HCT116 (cell line): ENCODE results near the gene ARHGEF16. TPM values are rescaled to one million over a fixed set of nuclear protein-coding genes. Genes with fewer than 3 reads are reported as not detected.

Source experiments
- ATAC-seq: fragments of 200-7000 bp; cut with Tn5 transposase; 2 replicates; pipeline ENCODE4 v1.9.1; 2020; ENCODE audit warnings: mild to moderate bottlenecking, moderate library complexity
- BruUV-seq: library from RNA; stranded (reverse); fragments of 400-500 nt; replicated peaks from 2 replicates; lab custom pipeline; 2021; lab: Mats Ljungman, UMichigan
- CTCF ChIA-PET: fragments of 300-600 bp; sonication (Branson Sonifier 250); formaldehyde crosslinking; loops from one replicate; lab custom pipeline; 2021; ENCODE audit warnings: antibody characterized with exemption; lab: Charles Lee
- POLR2A ChIA-PET: fragments of 300-600, 350-600 bp; sonication (Branson Sonifier 250); formaldehyde crosslinking; loops from one replicate; lab custom pipeline; 2021; ENCODE audit warnings: antibody characterized with exemption; lab: Charles Lee
- RAD21 ChIA-PET, 2 experiments: fragments of 300-600 bp; sonication (Branson Sonifier 250); formaldehyde crosslinking; loops; one replicate each; lab custom pipeline; 2023; ENCODE audit warnings: low total read pairs in 2 of 2; ENCODE audit not compliant: uncharacterized antibody in 2 of 2, unreplicated experiment in 2 of 2, low non-redundant PET in 1 of 2; lab: Charles Lee
- DNase-seq: peaks from one replicate; pipeline ENCODE4 v3.0.0-alpha.2; 2010; ENCODE audit warnings: low read depth, low spot score
- H2AFZ ChIP-seq: fragments of 200-600 bp; shearing (Covaris generic), sonication (generic); 2 replicates; pipeline ENCODE4 v1.6.1; 2017; ENCODE audit warnings: low read depth, mixed run types, mixed read lengths, antibody characterized with exemption, low read length; ENCODE audit not compliant: poor library complexity, severe bottlenecking
- H3K27ac ChIP-seq: 2 replicates; pipeline ENCODE4 v1.5.1; 2012; ENCODE audit warnings: low read depth, low read length
- H3K27me3 ChIP-seq: fragments of 200-600 bp; sonication (generic); 2 replicates; pipeline ENCODE4 v1.6.1; 2016; ENCODE audit warnings: mixed run types, low read length, mixed read lengths; ENCODE audit not compliant: insufficient read depth
- H3K36me3 ChIP-seq, 2 experiments: fragments of 200-500 bp in 1 of 2; fragments of 200-600 bp in 1 of 2; sonication (Bioruptor generic) in 1 of 2; sonication (generic) in 1 of 2; 2 replicates each; pipeline versions ENCODE4 v1.5.1 to v1.6.1; 2014 to 2016; ENCODE audit warnings: low read length in 2 of 2, inconsistent platforms in 1 of 2, mixed read lengths in 1 of 2, mixed run types in 1 of 2; ENCODE audit not compliant: insufficient read depth in 2 of 2, control insufficient read depth in 1 of 2
- H3K4me1 ChIP-seq, 2 experiments: fragments of 200-600 bp in 1 of 2; sonication (generic) in 1 of 2; 2 replicates each; pipeline versions ENCODE4 v1.5.1 to v1.6.1; 2012 to 2017; ENCODE audit warnings: low read length in 2 of 2, inconsistent platforms in 1 of 2, mild to moderate bottlenecking in 1 of 2, mixed read lengths in 1 of 2, mixed run types in 1 of 2, moderate library complexity in 1 of 2; ENCODE audit not compliant: insufficient read depth in 2 of 2, control insufficient read depth in 1 of 2
- H3K4me2 ChIP-seq: fragments of 200-600 bp; sonication (generic); 2 replicates; pipeline ENCODE4 v1.6.1; 2017; ENCODE audit warnings: mixed run types, low read length, mixed read lengths
- H3K4me3 ChIP-seq, 2 experiments: fragments of 200-600 bp in 1 of 2; sonication (generic) in 1 of 2; replicated peaks in 1 of 2; 2 replicates each; pipeline ENCODE4 v1.5.1; 2011 to 2016; ENCODE audit warnings: low read length in 2 of 2, control low read depth in 1 of 2, low read depth in 1 of 2, mild to moderate bottlenecking in 1 of 2, mixed read lengths in 1 of 2, mixed run types in 1 of 2
- H3K79me2 ChIP-seq: fragments of 200-600 bp; sonication (generic); 2 replicates; pipeline ENCODE4 v1.6.1; 2017; ENCODE audit warnings: mild to moderate bottlenecking, mixed run types, low read length, moderate library complexity, mixed read lengths; ENCODE audit not compliant: insufficient read depth
- H3K9ac ChIP-seq: fragments of 200-600 bp; sonication (generic); 2 replicates; pipeline ENCODE4 v1.6.1; 2016; ENCODE audit warnings: low read length, mixed read lengths
- H3K9me2 ChIP-seq: fragments of 200-600 bp; sonication (generic), shearing (Covaris generic); 2 replicates; pipeline ENCODE4 v1.6.1; 2017; ENCODE audit warnings: mixed run types, mild to moderate bottlenecking, moderate library complexity; ENCODE audit not compliant: insufficient read depth
- H3K9me3 ChIP-seq, 2 experiments: fragments of 200-500 bp in 1 of 2; fragments of 200-600 bp in 1 of 2; sonication (Bioruptor generic) in 1 of 2; sonication (generic) in 1 of 2; 2 replicates each; pipeline ENCODE4 v1.6.1; 2014 to 2017; ENCODE audit warnings: low read length in 2 of 2, mixed read lengths in 2 of 2, inconsistent platforms in 1 of 2, low read depth in 1 of 2, mild to moderate bottlenecking in 1 of 2, mixed run types in 1 of 2, moderate library complexity in 1 of 2; ENCODE audit not compliant: control insufficient read depth in 1 of 2, insufficient read depth in 1 of 2
- H4K20me1 ChIP-seq: fragments of 200-600 bp; sonication (generic), shearing (Covaris generic); 2 replicates; pipeline ENCODE4 v1.6.1; 2017; ENCODE audit warnings: mixed run types, mild to moderate bottlenecking, moderate library complexity; ENCODE audit not compliant: insufficient read depth
- CEBPB ChIP-seq: IDR thresholded peaks from 2 replicates; pipeline ENCODE4 v1.6.1; 2012; ENCODE audit warnings: low read depth
- EGR1 ChIP-seq: IDR thresholded peaks from 2 replicates; pipeline ENCODE4 v1.6.1; 2012; ENCODE audit warnings: low read depth
- ELF1 ChIP-seq: IDR thresholded peaks from 2 replicates; pipeline ENCODE4 v1.6.1; 2012; ENCODE audit warnings: low read depth, borderline replicate concordance
- EZH2phosphoT487 ChIP-seq: fragments of 200-600 bp; IDR thresholded peaks from 2 replicates; pipeline ENCODE4 v1.6.1; 2018; ENCODE audit warnings: antibody characterized with exemption, borderline replicate concordance
- POLR2AphosphoS5 ChIP-seq: IDR thresholded peaks from 2 replicates; pipeline ENCODE4 v1.6.1; 2011; ENCODE audit warnings: mild to moderate bottlenecking, low read depth, low read length, moderate library complexity
- RAD21 ChIP-seq: IDR thresholded peaks from 2 replicates; pipeline ENCODE4 v1.6.1; 2012; ENCODE audit warnings: low read depth, mild to moderate bottlenecking
- SP1 ChIP-seq: IDR thresholded peaks from 2 replicates; pipeline ENCODE4 v1.6.1; 2012; ENCODE audit warnings: low read depth
- TCF7L2 ChIP-seq: IDR thresholded peaks from 2 replicates; pipeline ENCODE4 v1.7.0; 2011; ENCODE audit warnings: borderline replicate concordance, inconsistent platforms; ENCODE audit not compliant: insufficient read depth, insufficient read length; ENCODE audit errors: extremely low read depth
- intact Hi-C: fragments of 100-400 bp; cut with micrococcal nuclease; formaldehyde crosslinking; loops from 2 replicates; pipeline ENCODE4 v1.10.0; 2022
- total RNA-seq: library from RNA; stranded (reverse); gene quantifications from one replicate; pipeline ENCODE4 v1.2.1, GENCODE V29; 2021; ENCODE audit not compliant: unreplicated experiment
- TF ChIP-seq, protein P1 (sequence below): IDR thresholded peaks from 2 replicates; pipeline ENCODE4 v1.6.1; 2012; ENCODE audit warnings: low read depth
- TF ChIP-seq, protein P2 (sequence below), 3 experiments: fragments of 200-600 bp in 1 of 3; sonication (generic) in 1 of 3; IDR thresholded peaks in 2 of 3; conservative IDR thresholded peaks in 1 of 3; 2 replicates each; pipeline ENCODE4 v1.5.1; 2012 to 2017; ENCODE audit warnings: low read depth in 2 of 3, low read length in 2 of 3, antibody characterized with exemption in 1 of 3, borderline replicate concordance in 1 of 3, control low read depth in 1 of 3, mild to moderate bottlenecking in 1 of 3, mixed read lengths in 1 of 3, mixed run types in 1 of 3, moderate library complexity in 1 of 3; ENCODE audit not compliant: insufficient read depth in 1 of 3
- TF ChIP-seq, protein P3 (sequence below): IDR thresholded peaks from 2 replicates; pipeline ENCODE4 v1.6.1; 2012

Gene ARHGEF16
- total RNA-seq, 1 experiment from 2014 or later = 37.4 TPM

DNA sequence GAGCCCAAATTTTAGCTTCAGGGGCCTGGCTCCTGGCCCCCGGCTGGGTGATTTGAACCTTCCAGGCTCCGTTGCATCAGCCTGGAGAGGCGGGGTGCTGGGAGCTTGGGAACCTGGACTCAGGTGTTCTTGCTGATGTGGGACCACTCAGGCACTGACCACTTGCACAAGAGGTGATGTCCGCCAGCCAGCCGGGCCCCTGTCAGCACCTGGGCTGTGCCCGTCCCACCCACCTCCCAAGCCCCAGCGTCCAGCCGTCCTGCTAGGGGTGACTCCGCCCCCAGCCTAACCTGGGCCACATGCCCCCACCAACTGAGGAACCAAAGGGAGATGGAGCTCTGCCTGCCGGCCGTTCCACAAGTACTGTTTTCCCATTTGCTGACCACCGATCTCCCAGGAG lies 47.4 kb upstream of the ARHGEF16 start:
- POLR2A ChIA-PET = no interaction called here
- H3K27me3 ChIP-seq = no peaks in the 10 kb centered on the region

DNA sequence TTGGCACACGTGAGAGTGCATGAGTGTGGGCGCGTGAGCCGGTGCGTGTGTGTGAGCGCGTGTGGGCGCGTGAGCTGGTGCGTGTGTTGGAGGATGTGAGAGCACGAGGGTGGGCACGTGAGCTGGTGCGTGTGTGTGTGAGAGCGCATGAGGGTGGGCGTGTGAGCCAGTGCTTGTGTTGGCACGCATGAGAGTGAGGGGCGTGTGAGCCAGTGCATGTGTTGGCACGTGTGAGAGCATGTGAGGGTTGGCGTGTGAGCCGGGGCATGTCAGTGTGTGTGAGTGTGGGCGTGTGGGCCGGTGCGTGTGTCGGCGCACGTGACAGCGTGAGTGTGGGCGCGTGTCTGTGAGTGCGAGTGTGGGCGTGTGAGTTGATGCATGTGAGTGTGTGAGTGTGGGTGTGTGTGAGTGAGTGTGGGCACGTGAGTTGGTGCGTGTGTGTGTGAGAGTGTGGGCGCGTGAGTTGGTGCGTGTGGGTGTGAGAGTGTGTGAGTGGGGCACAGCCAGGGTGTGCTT lies 45.7 kb upstream of the ARHGEF16 start:
- Histone ChIP-seq H3K36me3 (no peaks in the 10 kb centered on the region), H4K20me1 (no peaks in the 10 kb centered on the region), H3K9ac (no peak overlapping the region), H3K9me2 (no peaks in the 10 kb centered on the region), H3K9me3 (no peaks in the 10 kb centered on the region), H3K4me3 (no peak overlapping the region), H3K27me3 (no peaks in the 10 kb centered on the region), H2AFZ (no peak overlapping the region), H3K4me1 (no peaks in the 10 kb centered on the region), H3K79me2 (no peaks in the 10 kb centered on the region), H3K27ac (no peak overlapping the region; the same call in 1 of the 2 replicates), H3K4me2 (no peak overlapping the region)
- intact Hi-C loops = no loop called here
- no peak for DNase-seq
- no TSS peak for BruUV-seq
- RAD21 ChIA-PET = no interaction called here
- POLR2A ChIA-PET = no interaction called here
- CTCF ChIA-PET = no interaction called here
- ATAC-seq = no peak
- no peak for TF ChIP-seq CEBPB
- TF ChIP-seq, protein P1, sequence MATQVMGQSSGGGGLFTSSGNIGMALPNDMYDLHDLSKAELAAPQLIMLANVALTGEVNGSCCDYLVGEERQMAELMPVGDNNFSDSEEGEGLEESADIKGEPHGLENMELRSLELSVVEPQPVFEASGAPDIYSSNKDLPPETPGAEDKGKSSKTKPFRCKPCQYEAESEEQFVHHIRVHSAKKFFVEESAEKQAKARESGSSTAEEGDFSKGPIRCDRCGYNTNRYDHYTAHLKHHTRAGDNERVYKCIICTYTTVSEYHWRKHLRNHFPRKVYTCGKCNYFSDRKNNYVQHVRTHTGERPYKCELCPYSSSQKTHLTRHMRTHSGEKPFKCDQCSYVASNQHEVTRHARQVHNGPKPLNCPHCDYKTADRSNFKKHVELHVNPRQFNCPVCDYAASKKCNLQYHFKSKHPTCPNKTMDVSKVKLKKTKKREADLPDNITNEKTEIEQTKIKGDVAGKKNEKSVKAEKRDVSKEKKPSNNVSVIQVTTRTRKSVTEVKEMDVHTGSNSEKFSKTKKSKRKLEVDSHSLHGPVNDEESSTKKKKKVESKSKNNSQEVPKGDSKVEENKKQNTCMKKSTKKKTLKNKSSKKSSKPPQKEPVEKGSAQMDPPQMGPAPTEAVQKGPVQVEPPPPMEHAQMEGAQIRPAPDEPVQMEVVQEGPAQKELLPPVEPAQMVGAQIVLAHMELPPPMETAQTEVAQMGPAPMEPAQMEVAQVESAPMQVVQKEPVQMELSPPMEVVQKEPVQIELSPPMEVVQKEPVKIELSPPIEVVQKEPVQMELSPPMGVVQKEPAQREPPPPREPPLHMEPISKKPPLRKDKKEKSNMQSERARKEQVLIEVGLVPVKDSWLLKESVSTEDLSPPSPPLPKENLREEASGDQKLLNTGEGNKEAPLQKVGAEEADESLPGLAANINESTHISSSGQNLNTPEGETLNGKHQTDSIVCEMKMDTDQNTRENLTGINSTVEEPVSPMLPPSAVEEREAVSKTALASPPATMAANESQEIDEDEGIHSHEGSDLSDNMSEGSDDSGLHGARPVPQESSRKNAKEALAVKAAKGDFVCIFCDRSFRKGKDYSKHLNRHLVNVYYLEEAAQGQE = no peak
- no peak for TF ChIP-seq TCF7L2
- TF ChIP-seq, protein P2, sequence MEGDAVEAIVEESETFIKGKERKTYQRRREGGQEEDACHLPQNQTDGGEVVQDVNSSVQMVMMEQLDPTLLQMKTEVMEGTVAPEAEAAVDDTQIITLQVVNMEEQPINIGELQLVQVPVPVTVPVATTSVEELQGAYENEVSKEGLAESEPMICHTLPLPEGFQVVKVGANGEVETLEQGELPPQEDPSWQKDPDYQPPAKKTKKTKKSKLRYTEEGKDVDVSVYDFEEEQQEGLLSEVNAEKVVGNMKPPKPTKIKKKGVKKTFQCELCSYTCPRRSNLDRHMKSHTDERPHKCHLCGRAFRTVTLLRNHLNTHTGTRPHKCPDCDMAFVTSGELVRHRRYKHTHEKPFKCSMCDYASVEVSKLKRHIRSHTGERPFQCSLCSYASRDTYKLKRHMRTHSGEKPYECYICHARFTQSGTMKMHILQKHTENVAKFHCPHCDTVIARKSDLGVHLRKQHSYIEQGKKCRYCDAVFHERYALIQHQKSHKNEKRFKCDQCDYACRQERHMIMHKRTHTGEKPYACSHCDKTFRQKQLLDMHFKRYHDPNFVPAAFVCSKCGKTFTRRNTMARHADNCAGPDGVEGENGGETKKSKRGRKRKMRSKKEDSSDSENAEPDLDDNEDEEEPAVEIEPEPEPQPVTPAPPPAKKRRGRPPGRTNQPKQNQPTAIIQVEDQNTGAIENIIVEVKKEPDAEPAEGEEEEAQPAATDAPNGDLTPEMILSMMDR (IDR thresholded peaks at IDR 0.05 in 2 of 3, conservative IDR thresholded peaks at IDR 0.05 in 1 of 3; ENCODE audit: borderline replicate concordance in 1 of 3, insufficient read depth in 1 of 3, low read depth in 2 of 3, low read length in 2 of 3) = no peak
- TF ChIP-seq RAD21 = no peak
- TF ChIP-seq, protein P3, sequence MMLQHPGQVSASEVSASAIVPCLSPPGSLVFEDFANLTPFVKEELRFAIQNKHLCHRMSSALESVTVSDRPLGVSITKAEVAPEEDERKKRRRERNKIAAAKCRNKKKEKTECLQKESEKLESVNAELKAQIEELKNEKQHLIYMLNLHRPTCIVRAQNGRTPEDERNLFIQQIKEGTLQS = no peak
- TF ChIP-seq SP1 = no peak

More for the DNA sequence above, 47.4 kb upstream of the ARHGEF16 start:
- no peak overlapping the region for H3K9ac ChIP-seq
- TF ChIP-seq ELF1 (no peak), POLR2AphosphoS5 (no peak), EZH2phosphoT487 (no peak), SP1 (no peak), EGR1 (no peak)
- TF ChIP-seq, protein P2 (IDR thresholded peaks at IDR 0.05 in 2 of 3, conservative IDR thresholded peaks at IDR 0.05 in 1 of 3; ENCODE audit: borderline replicate concordance in 1 of 3, insufficient read depth in 1 of 3, low read depth in 2 of 3, low read length in 2 of 3) = no peak
- ATAC-seq (no peak), DNase-seq (no peak)
- H3K4me1 ChIP-seq = no peaks in the 10 kb centered on the region
- H3K79me2 ChIP-seq = no peaks in the 10 kb centered on the region
- ChIA-PET CTCF (no interaction called here), RAD21 (no interaction called here)
- H4K20me1 ChIP-seq = no peaks in the 10 kb centered on the region
- H2AFZ ChIP-seq = no peak overlapping the region
- no peak overlapping the region for H3K27ac ChIP-seq
- no peak overlapping the region for H3K4me2 ChIP-seq
- BruUV-seq = no TSS peak
- intact Hi-C loops = no loop called here
- no peaks in the 10 kb centered on the region for H3K36me3 ChIP-seq
- no peaks in the 10 kb centered on the region for H3K9me3 ChIP-seq
- no peaks in the 10 kb centered on the region for H3K9me2 ChIP-seq
- H3K4me3 ChIP-seq = no peak overlapping the region
